ENCODE data around the gene DEFB110.

DNA sequence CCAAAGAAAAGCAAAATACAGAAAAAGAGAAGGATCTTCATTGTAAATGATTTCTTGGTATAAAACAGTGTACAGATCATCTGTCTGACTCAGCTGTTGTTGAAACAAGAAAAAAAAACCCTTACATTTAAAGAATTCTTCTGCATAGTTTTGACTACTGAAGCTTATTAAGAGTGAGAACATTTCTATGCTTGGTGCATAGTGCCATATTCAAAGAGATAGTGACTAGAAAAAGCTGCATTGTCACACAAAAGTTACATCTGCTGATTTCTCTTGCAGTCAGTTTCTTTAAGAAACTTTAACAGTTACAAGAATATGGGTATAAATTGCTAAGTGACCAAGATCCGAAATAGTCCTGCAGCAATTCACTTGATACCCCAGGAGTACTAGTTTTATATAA lies 28.0 kb upstream of the DEFB110 start, which contains the start of gene DEFB112:
- no peak for TF ChIP-seq EZH2phosphoT487 (IDR thresholded peaks at IDR 0.05; ENCODE audit: insufficient read depth, low read depth)
- TF ChIP-seq EZH2 (IDR thresholded peaks at IDR 0.05; ENCODE audit: insufficient read depth, poor library complexity, severe bottlenecking) = no peak

Data from GM23248 (cell line).